GM18867 (cell line): ENCODE data around the gene SYNJ1.
"Not testable (repeated sequence)": the region's sequence is repeated elsewhere in the genome, so short reads cannot be mapped to it uniquely, and the experiment has no call there.

ENCODE experiments used
- ATAC-seq: cut with Tn5 transposase; IDR thresholded peaks from one replicate; pipeline ENCODE4 v1.9.1; 2021; ENCODE audit warnings: mild to moderate bottlenecking, moderate library complexity; ENCODE audit not compliant: unreplicated experiment

The SYNJ1 gene

DNA sequence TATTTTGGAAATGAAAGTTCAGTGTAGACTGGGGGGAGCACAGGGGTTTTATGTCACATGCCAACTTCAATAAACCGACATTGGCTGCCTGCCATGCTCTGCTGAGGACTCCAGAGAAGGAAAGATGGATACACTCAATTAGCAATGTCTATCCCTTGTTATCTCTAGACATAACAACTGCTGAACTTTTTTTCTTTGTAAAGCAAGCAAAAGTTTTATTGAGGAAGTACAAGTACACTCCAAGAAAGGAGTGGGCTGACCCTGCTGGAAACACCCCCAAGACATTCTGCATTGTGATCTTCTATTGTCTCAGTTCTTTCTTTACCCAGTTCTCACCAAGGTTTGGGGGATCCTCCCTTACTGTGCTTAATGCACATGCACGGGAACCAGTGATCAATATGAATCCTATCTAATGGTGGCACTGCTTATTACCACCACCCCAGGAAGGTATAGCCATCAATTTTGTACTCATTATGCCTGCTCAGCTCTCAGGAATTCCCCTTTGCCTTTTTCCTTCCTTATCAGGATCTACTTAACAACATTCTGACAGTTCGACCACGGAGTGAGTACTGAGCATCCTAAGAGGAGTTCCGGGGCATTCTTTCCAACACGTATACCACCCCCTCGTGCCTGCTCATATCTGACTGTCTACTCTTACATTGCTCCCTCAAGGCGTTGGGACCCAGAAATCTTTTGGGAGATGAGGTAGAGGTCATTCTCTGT, 28.7 kb downstream of the SYNJ1 start:
- no peak for ATAC-seq

GRCh38 chr21:32698286-32698685, 29.5 kb downstream of the SYNJ1 start:
- no peak for ATAC-seq

DNA sequence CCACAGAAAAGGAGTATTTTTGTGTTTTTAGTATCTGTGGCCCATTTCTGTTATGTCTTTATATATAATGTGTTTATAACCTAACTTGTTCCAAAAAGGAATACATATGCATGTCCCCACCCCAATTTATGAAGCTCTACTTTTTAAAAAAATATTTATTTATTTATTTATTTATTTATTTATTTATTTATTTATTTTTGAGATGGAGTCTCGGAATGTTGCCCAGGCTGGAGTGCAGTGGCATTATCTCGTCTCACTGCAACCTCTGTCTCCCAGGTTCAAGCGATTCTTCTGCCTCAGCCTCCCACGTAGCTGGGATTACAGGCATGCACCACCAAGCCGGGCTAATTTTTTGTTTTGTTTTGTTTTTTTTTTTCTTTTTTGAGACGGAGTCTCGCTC, 32.3 kb downstream of the SYNJ1 start:
- not testable (repeated sequence) for ATAC-seq

GRCh38 chr21:32693581-32693980, 34.2 kb downstream of the SYNJ1 start:
- ATAC-seq, result no peak

DNA sequence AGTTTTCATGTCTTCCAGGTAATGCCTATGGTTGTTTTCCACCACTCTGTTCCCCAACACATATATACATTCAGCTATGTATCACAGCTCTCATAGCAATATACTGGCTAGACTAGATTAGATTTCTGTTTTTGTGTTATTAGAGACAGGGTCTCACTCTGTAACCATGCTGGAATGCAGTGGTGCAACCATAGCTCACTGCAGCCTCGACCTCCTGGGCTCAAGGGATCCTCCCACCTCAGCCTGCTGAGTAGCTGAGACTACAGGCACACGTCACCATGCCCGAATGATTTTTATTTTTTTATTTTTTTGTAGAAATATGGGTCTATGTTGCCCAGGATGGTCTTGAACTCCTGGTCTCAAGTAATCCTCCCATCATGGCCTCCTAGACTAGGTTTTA, 37.7 kb downstream of the SYNJ1 start:
- ATAC-seq, result no peak

GRCh38 chr21:32687643-32688345, 40.0 kb downstream of the SYNJ1 start:
- no peak for ATAC-seq

GRCh38 chr21:32682696-32683474, 44.9 kb downstream of the SYNJ1 start:
- no peak for ATAC-seq

DNA sequence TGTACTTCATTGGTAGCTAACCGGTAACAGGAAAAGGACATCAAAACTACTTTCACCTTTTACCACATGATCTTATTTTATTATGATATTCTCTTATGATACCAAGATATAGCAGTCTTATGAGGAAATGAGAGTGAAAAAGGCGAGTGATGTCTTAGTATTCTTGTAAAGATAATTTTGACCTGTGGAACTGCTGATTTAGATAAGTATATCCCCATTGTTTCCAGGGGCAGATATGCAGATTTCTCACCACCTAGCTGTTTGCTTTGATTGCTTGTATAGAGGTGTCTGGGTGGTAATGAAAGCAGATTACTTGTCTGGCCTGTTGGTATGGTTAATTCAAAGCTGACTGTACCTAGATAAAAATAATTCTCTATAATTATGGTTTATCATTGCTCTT, 53.1 kb downstream of the SYNJ1 start:
- no peak for ATAC-seq

DNA sequence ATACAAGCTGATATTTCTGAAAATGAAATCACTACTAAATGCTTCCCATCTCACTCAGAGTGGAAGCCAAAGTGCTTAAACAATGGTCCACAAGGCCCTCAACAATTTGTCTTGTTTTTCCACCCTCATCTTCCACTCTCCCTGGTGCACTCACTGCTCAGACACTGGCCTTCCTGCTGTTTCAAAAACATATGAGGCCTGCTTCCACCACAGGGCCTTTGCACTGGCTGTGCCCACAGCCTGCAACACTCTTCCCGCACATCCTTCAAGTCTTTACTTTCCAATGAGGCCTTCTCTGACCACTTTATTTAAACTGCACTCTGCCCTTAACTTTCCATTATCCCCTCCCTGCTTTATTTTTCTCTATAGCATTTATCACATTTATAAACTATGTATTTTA, 53.8 kb downstream of the SYNJ1 start:
- no peak for ATAC-seq

DNA sequence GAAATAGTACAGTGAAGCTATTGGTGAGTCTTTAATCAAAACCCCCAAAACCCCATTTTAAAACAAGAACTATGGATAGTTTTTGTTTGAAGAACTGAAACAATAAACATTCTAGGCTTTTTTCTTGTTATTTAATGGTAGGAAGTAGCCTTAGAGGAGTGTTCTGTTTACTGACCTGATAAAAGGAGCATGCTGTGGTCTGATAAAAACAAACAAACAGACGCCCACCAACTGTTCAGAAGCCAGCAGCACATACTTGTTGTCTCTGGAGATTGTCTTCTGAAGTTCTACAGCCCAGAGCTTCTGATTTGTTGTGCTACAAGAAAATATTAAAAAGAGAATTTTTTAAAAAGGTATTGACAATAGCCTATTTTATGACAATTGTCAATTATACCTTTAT, 61.6 kb downstream of the SYNJ1 start:
- no peak for ATAC-seq

DNA sequence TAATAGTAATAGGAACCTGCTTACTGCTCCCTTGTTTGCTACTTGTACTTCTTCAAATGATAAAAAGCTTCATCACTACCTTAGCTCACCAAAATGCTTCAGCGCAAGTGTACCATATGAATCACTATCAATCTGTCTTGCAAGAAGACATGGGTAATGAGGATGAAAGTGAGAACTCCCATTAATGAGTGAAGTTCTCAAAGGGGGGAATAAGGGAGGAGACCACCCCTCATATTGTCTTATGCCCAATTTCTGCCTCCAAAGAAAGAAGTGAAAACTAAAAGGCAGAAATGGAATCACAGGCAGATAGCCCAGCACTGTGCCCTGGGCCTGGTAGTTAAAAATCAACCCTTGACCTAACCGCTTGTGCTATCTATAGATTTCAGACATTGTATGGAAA, 63.7 kb downstream of the SYNJ1 start:
- ATAC-seq, result not testable (repeated sequence)

- ATAC-seq, result not testable (repeated sequence)
Measured at GRCh38 chr21:32661981-32662380, 65.8 kb downstream of the SYNJ1 start.

GRCh38 chr21:32661026-32661782, 66.6 kb downstream of the SYNJ1 start:
- not testable (repeated sequence) for ATAC-seq

DNA sequence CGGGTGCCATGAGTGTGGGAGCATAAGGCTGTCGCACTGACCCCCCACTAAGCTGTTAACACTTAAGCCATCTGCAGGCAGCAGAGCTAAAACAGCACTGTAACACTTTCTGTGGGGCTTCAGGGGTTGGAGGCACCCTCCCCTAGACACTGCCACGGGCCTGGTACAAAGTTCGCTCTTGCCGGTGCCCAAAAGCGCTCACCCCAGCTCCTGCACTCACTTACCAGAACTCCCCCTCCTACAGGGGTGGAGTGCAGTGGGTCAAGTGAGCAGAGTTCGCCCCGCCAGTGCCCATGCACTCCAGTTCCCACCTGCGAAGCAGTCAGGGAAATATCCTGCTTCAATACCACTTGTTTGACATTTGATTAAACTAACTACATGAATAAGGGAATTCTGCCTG, 69.3 kb downstream of the SYNJ1 start:
- ATAC-seq, result no peak

GRCh38 chr21:32653326-32653901, 74.4 kb downstream of the SYNJ1 start:
- ATAC-seq, result peak; percentile 70

DNA sequence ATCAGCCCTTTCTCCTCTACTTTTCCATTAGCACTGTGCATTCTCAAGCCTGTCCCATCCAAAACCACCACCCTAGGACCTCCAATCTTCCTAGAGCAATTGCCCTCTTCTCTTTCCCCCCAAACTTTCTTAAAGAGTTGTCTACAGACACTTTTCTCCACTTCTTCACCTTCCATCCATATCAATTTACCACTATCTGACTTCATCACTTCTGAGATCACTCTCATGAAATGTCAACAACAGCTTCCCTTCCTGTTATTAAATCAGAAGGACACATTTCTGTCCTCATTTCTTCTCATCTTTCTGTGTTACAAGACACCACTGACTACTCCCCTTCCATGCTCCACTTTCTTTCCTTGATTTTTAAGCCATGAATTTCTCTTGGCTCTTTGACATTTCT, 79.6 kb downstream of the SYNJ1 start:
- ATAC-seq, result no peak

- no peak for ATAC-seq
Measured at GRCh38 chr21:32645261-32646182, 82.3 kb downstream of the SYNJ1 start.

DNA sequence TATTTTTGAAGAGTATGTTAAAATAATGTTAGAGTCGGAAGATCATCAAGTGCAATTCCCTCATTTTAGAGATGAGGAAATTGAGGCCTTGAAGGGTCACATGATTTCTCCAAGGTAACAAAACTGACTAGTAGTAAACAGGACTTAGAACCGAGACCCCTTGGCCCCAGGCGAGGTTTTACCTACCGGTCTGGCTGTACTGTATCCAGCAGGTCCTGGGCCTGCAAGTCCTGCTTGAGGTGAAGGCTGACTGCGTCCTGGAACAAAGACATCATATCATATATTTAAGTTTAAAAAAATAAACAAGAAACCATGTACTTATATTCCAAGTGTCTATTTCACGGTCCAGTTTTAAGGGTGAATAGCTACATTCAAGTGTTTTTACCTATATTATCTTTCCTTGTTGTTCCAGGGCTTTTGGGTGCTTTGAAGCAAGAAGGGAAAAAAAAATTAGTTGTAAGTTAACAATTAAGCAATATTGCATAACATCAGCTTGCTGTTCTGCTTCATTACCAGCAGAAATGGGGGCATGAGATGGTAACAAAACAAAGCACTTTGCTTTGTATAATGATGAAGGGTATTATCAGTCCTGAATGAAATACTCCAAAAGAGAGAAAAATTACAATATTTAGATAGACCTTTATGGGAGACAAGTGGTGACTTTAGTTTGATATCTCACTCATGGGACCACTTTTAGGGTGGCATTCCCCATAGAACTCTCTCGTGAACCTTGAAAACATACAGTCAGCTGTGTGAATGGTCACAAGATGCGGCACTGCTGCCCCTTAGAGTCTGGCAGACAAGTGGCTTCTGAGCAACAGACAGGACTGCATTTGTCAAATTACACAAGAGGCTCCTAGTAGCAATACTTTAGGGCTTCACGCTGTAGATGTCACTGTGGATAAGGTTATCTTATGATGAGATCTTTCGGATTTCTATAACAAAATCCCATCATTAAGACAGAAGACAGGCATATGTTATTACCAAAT, 85.8 kb downstream of the SYNJ1 start:
- no peak for ATAC-seq
